Measurements from ENCODE around the gene GPR158.

GPR158 gene, protein sequence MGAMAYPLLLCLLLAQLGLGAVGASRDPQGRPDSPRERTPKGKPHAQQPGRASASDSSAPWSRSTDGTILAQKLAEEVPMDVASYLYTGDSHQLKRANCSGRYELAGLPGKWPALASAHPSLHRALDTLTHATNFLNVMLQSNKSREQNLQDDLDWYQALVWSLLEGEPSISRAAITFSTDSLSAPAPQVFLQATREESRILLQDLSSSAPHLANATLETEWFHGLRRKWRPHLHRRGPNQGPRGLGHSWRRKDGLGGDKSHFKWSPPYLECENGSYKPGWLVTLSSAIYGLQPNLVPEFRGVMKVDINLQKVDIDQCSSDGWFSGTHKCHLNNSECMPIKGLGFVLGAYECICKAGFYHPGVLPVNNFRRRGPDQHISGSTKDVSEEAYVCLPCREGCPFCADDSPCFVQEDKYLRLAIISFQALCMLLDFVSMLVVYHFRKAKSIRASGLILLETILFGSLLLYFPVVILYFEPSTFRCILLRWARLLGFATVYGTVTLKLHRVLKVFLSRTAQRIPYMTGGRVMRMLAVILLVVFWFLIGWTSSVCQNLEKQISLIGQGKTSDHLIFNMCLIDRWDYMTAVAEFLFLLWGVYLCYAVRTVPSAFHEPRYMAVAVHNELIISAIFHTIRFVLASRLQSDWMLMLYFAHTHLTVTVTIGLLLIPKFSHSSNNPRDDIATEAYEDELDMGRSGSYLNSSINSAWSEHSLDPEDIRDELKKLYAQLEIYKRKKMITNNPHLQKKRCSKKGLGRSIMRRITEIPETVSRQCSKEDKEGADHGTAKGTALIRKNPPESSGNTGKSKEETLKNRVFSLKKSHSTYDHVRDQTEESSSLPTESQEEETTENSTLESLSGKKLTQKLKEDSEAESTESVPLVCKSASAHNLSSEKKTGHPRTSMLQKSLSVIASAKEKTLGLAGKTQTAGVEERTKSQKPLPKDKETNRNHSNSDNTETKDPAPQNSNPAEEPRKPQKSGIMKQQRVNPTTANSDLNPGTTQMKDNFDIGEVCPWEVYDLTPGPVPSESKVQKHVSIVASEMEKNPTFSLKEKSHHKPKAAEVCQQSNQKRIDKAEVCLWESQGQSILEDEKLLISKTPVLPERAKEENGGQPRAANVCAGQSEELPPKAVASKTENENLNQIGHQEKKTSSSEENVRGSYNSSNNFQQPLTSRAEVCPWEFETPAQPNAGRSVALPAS (N-terminal part only)

DNA sequence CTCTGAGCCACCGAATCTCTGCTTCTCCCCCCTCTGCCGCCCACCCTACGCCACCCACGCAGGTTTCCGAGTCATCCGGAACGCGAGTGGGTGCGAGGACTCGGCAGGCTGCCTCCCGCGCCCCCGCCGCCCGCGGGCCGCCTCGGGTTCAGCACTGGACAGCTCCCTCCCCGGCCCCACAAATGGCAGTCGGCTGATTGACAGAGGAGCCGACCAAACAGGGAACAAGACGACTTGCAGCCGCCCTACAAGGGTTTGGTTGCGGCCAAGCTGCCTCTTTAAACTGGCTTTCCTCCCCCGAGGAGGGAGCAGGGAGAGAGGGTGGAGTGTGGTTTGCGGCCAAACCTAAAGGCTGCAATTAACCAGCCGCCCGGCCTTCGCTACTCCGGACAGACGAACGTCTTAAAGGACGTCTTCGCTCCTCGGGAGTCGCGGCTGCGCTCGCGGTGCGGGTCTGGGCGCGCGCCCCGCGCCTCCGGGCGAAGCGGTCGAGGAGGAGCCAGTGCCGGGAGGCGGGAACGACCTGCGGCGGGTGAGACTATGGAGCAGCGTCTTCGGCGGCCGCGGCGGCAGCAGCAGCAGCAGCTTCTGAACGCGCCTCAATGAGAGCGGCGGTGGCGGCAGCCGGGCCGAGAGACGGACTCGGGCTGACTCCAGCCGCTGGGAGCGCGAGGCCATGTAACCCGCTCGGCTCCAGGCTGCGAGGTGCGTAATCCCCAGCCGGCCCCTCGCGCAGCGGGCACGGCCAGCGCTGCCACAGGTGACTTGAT lies at the start of gene GPR158:
Gene GPR158 (plus strand): TSS at position 541 of the 770 bp plus-strand sequence. CDS start 420 bp downstream, outside the sequence.
- H3K4me3 ChIP-seq: peak within 1 kb of the TSS; percentile 50 to 57
- TF ChIP-seq, protein P1, sequence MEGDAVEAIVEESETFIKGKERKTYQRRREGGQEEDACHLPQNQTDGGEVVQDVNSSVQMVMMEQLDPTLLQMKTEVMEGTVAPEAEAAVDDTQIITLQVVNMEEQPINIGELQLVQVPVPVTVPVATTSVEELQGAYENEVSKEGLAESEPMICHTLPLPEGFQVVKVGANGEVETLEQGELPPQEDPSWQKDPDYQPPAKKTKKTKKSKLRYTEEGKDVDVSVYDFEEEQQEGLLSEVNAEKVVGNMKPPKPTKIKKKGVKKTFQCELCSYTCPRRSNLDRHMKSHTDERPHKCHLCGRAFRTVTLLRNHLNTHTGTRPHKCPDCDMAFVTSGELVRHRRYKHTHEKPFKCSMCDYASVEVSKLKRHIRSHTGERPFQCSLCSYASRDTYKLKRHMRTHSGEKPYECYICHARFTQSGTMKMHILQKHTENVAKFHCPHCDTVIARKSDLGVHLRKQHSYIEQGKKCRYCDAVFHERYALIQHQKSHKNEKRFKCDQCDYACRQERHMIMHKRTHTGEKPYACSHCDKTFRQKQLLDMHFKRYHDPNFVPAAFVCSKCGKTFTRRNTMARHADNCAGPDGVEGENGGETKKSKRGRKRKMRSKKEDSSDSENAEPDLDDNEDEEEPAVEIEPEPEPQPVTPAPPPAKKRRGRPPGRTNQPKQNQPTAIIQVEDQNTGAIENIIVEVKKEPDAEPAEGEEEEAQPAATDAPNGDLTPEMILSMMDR (IDR thresholded peaks at IDR 0.05): no peak
- DNase-seq: peak; percentile 78 to 87
- peaks cover 0 to 35% of the 10 kb centered on the region in 2 donors for H3K27me3 ChIP-seq
- no peak within 1 kb of the TSS for H3K27ac ChIP-seq
- intact Hi-C loops (cut with DNase I; ENCODE audit: low total_unique reads): no loop called here
- H3K36me3 ChIP-seq: no peaks in the 10 kb centered on the region
- no peaks in the 10 kb centered on the region for H3K9me3 ChIP-seq
- H3K4me1 ChIP-seq: peaks cover 0 to 26% (median 19%) of the 10 kb centered on the region in 4 donors

DNA sequence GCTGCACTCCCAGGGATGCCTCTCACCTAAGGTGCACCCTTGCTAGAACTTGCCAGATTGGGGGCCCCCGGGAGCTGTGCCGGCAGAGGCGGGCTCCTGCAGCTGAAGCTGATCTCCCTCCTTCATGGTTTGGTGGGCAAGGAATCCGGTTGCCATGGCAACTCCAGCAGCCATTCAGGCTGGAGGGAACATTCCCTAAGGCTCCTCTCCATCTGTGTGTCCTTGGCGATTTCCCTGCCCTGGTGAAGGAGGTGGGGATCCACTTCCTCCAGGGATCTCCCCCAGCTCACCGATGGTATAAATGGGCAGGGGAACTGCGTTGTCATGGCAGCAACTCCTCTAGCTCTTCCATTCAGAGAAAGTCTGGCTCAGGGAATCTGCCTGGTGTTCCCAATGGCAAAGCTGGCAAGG lies 49.6 kb upstream of the GPR158 start:
- TF ChIP-seq, protein P1 (IDR thresholded peaks at IDR 0.05): no peak
- no peak overlapping the region for H3K4me3 ChIP-seq
- peaks cover 0 to 5% of the 10 kb centered on the region in 2 donors for H3K27me3 ChIP-seq
- no peaks in the 10 kb centered on the region for H3K36me3 ChIP-seq
- H3K9me3 ChIP-seq: no peaks in the 10 kb centered on the region
- H3K4me1 ChIP-seq: no peaks in the 10 kb centered on the region
- no peak overlapping the region for H3K27ac ChIP-seq
- no peak for DNase-seq
- intact Hi-C loops (cut with DNase I; ENCODE audit: low total_unique reads): no loop called here

DNA sequence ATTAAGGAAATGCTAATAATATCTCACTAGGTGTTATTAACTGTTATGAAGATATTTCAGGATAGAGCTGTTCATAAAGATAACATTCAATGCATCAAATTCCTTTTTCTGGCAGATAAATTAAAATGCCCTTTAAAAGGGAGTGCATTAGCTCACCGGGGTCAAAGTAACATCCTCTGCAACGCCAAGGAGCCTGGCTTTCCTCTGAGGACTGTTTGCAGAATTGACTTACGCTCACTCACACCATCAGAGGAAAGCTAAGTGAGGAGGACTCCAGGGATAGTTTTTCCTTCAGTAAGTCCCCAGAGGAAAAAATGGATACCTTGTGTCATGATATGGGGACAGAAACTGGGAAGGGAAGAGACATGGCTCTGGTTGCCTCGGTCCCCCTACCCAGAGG lies 45.2 kb upstream of the GPR158 start:
- intact Hi-C loops (cut with DNase I; ENCODE audit: low total_unique reads): no loop called here
- no peaks in the 10 kb centered on the region for H3K4me1 ChIP-seq
- peaks cover 0 to 5% of the 10 kb centered on the region in 2 donors for H3K27me3 ChIP-seq
- H3K4me3 ChIP-seq: no peak overlapping the region
- no peaks in the 10 kb centered on the region for H3K36me3 ChIP-seq
- TF ChIP-seq, protein P1 (IDR thresholded peaks at IDR 0.05): no peak
- H3K9me3 ChIP-seq: peaks cover 0 to 6% (median 0%) of the 10 kb centered on the region in 3 donors
- H3K27ac ChIP-seq: no peak overlapping the region
- no peak for DNase-seq

DNA sequence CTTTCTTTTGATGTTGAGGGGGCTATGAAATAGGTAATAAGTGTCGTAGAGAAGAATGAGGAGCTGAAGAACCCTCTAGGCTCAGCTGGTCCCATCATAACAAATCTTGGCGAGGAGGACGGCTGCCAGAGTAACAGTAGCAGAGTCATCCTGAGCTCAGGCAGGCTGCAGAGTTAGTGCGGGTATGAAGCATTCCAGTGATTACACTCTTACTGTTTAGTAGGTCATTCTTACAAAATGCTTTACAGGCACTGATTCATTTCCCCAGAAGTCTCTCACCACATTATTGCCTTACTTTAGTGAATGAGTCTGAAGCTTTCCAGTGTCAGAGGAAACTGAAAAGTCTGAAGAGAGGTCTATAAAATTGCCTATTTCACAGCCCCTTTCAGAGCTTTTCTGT lies 43.9 kb upstream of the GPR158 start:
- no peaks in the 10 kb centered on the region for H3K4me1 ChIP-seq
- H3K27me3 ChIP-seq: no peaks in the 10 kb centered on the region
- no peaks in the 10 kb centered on the region for H3K36me3 ChIP-seq
- peaks cover 0 to 6% (median 0%) of the 10 kb centered on the region in 3 donors for H3K9me3 ChIP-seq
- no peak for DNase-seq
- no peak overlapping the region for H3K4me3 ChIP-seq
- intact Hi-C loops (cut with DNase I; ENCODE audit: low total_unique reads): no loop called here
- TF ChIP-seq, protein P1 (IDR thresholded peaks at IDR 0.05): no peak
- no peak overlapping the region for H3K27ac ChIP-seq
